Measurements from ENCODE around the gene NTM.

Gene NTM

DNA sequence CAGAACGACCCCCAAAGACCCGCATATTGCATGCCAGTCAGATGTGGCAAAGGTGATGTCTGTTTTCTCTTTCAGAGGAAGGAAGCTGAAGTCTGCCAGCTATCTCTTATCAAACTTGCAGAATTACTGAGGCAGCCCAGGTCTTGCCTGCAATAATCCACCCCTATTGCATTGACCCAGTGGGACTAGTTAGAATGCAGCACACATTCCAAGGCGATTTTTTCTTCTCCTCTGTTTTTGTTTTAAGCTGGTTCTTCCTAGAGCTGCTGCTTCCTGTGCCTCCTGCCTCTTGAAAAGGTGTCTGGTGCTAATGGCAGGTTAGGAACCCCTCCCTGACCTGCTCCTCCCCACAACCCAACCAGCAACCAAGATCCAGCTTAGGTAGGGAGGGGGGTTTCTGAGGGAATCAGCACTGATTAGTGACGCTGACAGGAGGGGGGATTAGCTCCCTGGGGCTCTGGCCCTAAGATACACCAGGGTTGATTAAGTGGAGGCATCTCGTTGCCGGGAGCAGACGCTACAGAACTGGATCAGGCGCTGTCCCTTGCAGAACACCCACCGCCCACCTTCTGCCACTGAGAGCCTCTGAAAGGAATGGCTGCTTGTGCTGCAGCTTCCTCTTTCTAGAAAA is 2.8 kb downstream of the NTM start:
- no peak for DNase-seq (ENCODE audit: low spot score)

DNA sequence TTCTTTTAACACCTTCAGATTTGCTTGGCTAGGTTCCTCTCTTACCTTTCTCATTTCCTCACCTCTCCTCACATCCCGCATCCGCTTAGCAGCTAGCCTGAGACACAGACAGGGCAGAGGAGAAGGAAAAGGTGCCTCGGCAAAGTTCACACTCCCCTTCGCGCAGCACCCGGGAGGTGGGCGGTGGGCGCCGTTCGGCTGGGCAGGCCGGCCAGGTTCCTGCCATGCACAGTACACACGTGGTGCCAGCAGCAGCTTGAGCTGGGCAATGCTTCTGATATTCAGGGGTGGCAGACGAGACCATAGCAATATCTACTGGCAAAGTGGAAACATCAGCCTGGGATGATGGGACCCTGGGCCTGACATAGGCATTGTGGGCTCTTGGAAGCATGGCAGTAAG is 3.3 kb downstream of the NTM start:
- DNase-seq (ENCODE audit: low spot score) = no peak

DNA sequence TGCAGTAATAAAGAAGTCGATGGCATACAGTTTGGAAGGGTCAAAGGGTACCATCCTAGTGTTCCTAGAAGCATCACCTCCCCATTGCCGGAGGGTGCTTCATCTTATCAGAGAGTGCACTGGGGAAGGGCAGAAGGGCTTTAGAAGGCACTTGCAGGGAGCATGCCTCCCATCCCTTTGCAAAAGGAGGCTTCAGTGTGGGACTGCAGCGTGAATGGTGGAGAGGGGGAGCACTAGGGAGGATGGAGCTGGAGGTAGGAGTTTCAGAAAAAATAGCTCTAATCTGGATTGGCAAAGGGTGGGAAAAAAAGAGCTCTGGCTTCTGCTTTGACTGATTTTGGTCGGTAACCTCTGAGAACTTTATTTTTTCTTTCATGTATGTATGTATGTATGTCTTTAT is 5.0 kb downstream of the NTM start:
- DNase-seq (ENCODE audit: low spot score) = no peak

DNA sequence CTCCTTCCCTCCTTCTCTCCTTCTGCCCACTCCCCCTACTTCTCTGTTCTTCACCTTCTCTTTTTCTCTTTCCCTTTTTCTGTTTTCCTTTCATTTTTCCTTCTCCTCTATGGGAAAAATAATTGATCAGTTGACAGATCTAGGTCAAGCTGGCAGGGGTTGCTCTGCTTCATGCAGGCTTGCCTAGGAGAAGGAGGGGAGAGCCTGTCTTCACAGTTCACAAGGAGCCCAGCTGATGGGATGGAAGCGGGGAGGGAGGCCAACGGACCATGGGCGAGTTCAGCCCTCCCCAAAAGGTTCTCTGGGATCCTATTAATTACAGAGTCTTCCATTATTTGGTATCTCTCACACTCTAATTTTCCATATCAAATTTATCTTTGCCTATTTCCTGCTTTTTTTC is 5.5 kb downstream of the NTM start:
- DNase-seq (ENCODE audit: low spot score) = no peak

DNA sequence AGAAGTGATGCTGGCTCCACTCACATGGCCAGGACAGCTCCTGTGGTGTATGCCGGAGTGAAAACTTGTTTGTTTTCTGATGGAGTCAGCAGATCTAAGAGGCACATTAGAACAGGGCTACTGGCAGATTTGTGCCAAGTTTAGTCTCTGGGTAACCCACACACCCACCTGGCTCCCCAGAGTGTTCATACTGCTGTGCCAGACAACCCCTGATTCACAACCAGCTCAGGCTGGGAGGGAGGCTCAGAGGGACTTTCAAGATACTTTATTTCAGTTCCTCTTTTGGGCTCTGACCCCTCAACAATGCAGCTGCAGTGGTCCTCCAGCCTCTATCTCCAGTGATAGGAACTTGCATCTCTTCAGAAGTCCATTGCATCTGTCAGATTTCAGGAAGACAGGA is 8.5 kb downstream of the NTM start:
- DNase-seq (ENCODE audit: low spot score) = no peak

DNA sequence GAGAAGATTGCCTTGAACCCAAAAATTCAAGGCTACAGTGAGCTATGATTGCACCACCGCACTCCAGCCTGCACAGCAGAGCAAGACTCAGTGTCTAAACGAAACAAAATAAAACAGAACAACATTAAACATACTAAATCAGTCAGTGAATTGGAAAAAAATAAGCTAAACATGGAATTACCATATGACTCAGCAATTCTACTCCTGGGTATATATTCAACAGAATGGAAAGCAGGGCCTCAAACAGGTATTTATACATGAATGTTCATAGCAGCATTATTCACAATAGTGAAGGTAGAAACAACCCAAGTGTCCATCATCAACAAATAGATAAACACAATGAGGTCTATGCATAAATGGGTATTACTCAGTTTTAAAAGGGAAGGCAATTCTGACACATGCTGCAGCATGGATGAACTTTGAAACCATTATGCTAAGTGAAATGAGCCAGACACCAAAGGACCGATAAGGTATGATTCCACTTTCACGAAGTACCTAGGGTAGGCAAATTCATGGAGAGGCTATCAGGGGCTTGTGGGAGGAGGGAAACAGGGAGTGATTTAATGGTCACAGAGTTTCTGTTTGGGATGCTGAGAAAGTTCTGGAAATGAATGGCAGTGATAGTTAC is 15.5 kb downstream of the NTM start:
- DNase-seq (ENCODE audit: low spot score) = no peak

DNA sequence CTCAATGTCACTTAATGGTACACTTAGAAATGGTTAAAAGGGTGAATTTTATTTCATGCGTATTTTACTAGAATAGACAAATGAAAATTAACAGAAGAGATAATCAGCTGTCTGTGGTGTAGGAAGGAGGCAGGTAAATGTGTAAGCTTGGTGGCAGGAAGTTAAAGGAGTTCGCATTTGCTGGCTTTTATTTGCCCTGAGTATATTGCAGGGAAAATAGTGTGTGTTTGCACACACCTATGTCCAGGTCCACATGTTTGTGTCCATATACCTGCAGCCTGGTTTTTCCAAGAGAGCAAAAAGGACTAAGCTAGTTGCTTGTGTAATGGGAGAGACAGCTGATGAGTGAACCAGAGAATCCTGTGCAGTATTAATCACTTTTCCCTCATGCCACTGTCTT is 16.0 kb downstream of the NTM start:
- no peak for DNase-seq (ENCODE audit: low spot score)

DNA sequence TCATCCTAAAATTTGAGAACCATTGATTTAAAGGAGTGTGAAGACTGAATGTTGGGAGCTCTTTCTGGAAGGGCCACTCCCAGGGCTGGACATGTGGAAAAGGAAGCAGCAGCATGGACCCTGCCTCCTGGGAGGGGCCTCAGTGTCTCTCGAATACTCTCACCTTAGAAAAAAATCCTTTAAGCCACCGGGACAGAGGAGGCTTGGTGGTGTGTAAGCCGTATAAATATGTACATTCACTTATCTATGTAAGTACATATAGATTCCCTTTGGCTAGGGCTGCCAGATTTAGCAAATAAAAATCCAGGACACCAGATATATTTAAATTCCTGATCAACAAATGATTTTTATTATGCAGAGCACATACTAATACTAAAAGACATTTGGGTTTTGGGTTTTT is 17.6 kb downstream of the NTM start:
- DNase-seq (ENCODE audit: low spot score) = no peak

DNA sequence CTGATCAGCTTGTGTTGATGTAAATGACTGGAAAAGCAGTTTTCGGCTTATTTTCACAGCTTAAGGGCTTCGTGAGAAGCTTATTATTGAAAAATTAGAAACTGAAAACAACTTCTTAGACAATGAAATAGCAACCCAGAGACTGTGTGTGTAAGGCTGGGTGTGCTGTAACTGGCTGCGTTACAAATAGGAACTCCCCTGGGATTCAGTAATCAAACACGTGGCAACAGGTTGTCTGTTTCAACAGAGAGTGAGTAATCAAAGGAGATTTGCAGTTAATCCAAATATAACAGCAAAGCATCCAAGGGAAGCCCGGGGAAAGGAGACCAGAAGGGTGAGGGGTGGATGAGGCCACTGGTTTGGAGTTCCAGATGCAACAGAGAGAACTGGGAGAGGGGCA is 19.2 kb downstream of the NTM start:
- DNase-seq (ENCODE audit: low spot score) = no peak

DNA sequence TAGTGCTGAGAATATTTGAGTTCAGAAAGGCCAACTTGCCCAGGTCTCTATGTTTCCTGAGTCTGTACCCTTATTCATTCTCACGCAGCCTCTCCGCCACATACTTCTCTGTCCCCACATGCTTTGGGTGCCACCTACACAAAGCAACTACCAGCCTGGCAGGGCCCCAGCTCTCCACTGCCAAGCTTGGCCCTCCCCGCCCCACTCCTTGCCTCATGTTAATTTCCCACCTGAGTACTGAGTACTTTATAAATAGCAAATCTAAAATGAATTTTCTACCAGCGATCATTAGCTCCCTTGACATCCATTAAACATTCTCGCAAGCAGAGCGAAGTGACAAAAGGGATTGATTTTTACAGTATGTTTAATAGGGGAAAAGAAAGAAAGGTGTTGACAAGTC is 20.8 kb downstream of the NTM start:
- no peak for DNase-seq (ENCODE audit: low spot score)

DNA sequence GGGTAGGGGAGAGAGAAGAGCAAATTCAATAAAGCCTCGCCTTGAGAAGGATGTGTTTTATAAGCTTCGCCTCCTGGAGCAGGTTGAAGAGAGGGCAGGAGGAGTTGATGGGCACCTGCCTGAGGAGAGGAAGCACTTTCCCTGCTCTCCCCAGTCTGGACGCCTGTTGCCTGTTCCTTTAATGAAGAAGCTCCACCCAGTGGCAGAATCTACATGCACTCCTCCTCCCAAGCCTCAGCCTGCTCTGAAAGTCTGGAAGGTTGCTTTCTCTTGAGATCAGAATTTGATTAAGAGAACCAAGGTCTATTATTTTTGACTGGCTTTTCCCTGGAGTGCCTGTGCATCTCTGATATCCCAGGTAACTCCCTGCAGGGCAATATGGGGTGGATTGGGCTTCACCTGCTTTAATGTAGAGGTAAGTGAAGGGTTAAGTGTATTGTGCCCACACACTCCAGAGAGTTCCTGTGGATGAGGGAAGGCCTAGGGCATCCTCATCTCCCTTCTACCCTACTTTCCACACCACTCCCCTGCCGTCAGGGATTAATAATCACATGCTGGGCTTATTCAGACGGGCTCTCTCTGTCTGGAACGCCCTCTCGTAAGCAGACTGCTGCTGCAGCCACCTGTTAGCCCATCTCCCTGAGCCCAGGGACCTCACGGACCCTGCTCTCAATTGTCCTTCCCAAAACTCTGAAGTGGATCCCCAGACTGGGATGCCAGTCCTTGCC is 22.3 kb downstream of the NTM start:
- peak; percentile 32 for DNase-seq (ENCODE audit: low spot score)

DNA sequence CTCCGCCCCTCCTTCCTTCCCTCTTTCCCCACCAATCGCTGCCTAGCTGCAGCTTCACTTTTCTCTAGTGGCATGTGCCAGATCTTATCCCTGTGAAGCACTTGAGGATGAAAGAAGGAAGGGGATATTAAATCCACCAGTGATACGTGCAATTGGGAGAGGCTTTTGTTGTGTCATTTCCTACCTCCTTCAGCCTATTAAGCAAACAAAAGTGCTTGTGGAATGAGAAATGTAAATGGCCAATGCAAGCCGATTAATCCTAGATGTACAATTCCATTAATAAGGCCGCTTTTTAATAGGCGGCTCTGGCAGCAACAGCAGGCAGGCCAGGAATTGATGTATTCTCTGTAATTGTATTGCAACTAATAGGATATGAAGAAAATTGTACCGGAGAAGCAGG is 23.3 kb downstream of the NTM start:
- DNase-seq (ENCODE audit: low spot score) = no peak

DNA sequence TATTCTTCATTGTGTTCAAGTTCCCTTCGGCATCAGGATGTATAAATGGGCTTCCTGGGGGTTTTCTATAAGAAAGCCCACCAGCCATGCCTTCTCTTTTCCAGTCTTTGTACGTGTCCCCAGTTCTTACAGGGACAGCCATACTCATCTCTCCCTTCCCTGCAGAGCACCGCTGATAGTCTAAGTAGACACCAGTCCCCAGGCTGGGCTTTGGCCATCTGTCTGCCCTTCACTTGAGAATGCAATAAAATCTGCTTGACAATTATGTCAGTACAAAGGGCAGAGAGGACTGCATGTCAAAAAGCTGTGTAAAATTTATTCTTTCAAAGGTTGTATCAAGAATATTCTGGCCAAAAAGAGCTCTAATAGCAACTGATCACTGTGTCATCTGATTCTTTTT is 27.3 kb downstream of the NTM start:
- no peak for DNase-seq (ENCODE audit: low spot score)

DNA sequence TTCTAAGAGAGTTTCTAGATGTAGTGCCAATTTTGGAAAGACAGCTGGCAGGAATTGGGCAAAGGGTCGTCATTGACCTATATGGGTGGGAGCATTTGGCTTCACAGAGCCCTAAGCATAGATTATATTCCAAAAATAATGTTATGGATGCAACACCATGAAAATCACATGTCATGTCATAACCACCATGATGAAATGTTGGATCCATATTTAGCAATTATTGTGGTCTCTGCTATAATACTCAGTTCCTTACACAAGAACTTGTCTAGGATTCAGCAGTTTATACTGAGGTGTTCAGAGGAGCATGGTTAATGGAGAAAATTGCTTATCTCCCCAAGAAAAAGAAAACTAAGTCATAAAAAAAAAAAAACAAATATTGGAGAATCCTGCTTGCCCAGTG is 31.6 kb downstream of the NTM start:
- no peak for DNase-seq (ENCODE audit: low spot score)

DNA sequence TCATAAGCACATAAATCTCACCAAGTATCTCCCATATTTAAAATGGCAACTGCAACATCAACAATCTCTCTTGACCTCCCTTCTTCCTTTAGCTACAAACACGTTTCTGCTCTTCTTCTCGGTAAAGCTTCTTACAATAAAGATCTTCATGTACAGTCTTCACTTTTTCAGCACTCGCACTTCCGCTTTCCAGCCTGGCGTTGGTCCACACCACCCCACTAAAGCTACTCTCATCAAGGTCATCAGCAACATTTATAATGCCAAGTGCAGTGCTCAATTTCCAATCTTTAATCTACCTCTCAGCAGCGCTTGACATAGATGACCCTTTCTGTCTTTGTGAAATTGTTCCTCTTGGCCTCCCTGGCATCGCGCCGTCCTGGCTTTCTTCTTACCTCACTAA is 33.6 kb downstream of the NTM start:
- no peak for DNase-seq (ENCODE audit: low spot score)

DNA sequence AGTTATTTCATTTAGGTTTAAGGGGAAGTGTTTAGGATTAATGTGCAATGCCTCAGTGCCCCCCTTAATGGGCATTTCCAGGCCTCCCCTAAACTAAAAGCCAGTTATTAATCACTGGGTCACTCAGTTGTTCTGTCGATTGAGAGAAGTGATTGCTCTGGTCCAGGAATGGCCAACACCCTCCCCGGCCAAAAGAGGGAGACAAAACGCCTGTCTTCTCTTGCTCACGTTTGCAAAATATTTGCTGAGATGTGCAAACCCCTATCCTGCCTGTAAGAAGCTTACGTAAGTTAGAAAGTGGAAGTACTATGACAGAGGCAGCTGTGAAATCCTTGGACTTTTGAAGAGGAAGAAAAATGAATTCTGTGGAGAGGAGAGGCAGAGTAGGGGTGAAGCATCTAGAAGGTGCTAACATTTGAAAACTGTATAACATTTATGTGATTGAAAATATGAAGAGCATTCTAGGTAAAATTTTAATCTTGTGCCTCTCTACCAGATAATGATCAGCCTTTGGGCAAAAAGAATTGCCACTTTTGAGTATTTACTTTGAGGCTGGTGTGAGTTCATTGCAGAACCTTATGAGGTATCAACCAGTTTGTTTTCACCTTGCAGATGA is 37.7 kb downstream of the NTM start:
- peak; percentile 47 for DNase-seq (ENCODE audit: low spot score)

DNA sequence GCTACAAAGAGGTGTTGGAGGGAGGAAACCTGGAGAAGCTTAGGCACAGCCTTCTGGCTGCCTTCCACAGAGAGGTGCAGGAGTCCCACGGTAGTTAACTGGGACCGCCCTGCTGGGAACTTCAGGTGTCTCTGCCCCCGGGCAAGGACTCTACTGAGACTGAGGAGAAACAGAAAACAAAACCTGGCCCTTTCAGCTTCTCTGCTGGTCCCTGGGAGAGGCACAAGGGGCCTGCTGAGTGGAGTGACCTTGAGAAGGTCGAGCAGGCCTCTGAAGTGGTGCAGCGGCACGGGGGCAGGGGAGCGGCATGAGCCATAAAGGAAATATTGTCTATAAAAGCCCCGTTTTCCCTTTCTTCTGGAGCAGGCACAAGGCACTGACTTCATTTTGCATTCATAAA is 38.9 kb downstream of the NTM start:
- no peak for DNase-seq (ENCODE audit: low spot score)

DNA sequence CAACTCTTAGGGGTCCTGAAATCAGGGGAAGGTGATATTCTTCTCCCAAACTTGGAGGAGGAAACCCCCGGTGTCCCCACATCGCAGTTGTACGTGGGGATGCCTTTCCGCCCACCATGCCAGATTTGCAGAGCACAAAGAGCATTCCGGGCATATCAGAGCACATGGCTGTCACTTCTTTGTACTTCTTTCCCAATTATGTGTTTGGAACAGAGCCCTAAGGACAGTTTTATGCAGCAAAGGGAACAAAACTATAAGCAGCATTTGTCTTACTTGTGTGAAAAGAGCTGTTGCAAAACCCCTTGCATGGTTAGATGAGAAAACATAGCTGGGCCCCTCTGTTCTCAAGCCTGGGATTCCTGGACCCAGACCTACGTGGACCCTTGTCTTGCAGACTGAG is 41.2 kb downstream of the NTM start:
- no peak for DNase-seq (ENCODE audit: low spot score)

DNA sequence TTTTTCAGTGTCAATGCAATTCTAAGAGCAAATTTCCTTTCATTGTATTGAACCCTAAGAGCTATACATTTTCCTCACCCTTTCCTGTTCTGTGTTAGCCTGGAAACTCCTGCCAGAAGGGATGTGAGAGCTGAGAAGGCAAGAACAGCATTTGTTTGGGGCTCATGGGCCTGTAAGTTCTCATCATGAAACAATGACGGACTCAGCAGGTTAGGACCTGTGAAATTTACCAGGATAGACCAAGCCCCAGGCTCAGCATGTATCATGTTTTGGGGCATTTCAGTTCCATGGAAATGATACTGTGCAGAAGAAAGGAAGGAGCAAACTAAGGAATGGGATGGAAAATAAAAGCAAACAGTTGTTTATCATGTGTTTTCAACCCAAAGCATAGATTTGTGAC is 41.6 kb downstream of the NTM start:
- no peak for DNase-seq (ENCODE audit: low spot score)

DNA sequence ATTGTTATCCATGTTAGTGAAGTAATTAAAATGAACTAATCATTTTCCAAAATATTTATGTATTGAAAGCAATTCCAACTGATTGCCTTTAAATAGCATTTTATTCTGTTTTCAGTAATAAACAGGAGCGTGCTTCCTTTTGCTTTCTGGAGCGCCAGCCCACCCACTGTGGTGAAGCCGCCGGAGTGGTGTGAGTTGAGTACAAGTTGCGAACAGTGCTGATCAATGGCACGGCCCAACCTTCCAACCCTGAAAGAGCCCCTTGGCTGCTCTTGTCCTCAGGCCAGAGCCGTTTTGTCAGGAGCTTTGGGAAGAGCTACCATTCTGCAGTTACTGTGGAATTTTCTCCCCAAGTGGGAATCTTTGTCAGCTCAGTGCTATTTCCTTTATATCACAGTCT is 42.8 kb downstream of the NTM start:
- no peak for DNase-seq (ENCODE audit: low spot score)

DNA sequence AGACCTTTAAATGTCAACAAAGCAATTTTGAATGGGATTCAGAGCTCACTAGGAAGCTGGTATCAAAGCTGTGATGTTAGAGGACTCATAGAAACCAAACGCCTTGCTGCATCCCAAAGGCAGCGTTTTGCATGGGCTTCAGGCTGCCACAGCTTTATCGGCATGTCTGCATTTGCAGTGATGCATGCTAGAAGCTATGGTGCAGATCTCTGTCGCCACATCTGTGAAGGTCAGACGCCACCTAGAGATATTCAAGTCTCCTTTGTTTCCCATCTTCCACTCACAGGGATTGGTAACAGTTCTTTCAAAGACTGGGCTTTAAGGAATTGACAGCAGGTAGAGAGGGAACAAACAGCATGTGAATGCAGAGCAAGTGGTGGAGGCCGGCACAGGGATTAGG is 47.8 kb downstream of the NTM start:
- no peak for DNase-seq (ENCODE audit: low spot score)

DNA sequence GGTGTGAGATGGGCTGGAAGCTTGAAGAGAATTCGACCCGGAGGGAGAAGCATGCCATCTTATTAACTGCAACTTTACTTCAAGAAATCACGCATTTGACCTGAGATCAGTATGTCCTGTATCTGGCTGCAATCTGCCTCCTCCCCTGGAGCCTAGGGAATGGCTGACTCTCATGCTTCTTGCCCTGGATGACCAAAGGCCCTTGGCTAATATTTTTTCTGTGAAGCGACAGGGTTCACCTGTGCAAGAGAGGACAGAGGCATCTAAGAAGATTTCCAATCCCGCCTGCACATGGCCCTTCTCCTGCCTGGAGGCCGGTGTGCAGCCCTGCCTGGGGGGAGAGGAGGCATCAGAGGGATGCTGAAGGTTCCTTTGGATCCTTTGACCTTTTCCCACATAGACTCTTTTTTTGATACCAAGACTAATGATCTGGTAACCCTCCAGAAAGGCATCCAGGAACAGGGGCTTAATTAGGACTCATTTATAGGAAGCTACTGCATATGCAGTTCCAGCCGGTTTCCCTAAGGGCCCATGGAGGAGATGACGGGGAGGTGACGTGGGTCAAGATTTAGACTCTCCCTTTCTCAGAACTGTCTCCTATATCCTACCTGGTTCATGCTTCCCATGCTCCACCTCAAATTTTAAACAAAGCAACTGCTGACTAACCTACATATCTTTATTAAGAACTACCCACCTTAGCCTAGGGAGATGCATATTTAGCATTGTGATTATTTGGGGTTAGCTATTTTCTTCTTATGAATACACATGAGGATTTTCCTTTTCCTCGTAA is 50.8 kb downstream of the NTM start:
- DNase-seq (ENCODE audit: low spot score) = no peak

DNA sequence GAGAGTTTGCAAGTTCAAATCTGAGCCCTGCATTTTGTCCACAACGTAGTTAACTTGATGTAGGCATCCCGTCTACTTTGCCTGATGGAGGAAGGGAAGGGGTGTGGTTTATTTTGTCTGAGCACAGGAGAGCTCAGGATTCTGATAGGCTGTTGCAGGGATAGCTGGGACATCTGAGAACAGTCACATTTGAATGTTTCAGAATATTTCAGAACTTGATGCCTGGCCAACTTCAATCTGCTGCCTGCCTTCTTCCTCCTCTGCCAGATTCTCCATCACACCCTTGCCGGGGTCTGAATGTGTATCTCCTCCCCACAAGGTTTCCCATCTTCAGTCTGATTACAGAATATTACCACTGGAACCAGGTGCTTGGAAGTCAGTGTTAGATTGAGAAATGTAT is 51.6 kb downstream of the NTM start:
- DNase-seq (ENCODE audit: low spot score) = no peak
